ENCODE data around the gene FCSK. TPM values are rescaled to one million over a fixed set of nuclear protein-coding genes. Genes with fewer than 3 reads are reported as not detected.

FCSK gene
- polyA plus RNA-seq, 1 donor from 2014 or later, result 10.7 TPM

- Histone ChIP-seq H2AFZ (ENCODE audit: low read depth, low read length) (no peak overlapping the region), H3K9me2 (ENCODE audit: insufficient read depth, low read length) (no peaks in the 10 kb centered on the region), H4K20me1 (ENCODE audit: insufficient read depth) (no peaks in the 10 kb centered on the region), H3F3A (ENCODE audit: insufficient read depth, low read length, poor library complexity, severe bottlenecking) (no peaks in the 10 kb centered on the region), H3K36me3 (ENCODE audit: insufficient read depth, low read length) (no peaks in the 10 kb centered on the region), H3K4me2 (ENCODE audit: low read length) (no peak overlapping the region), H3K4me3 (ENCODE audit: low read length) (no peak overlapping the region), H3K27ac (ENCODE audit: low read length) (no peak overlapping the region), H3K9me3 (ENCODE audit: low read length) (no peaks in the 10 kb centered on the region), H3K9ac (ENCODE audit: low read length) (no peak overlapping the region), H3K79me2 (replicated peaks; ENCODE audit: insufficient read depth, low read length) (no peaks in the 10 kb centered on the region), H3K27me3 (ENCODE audit: insufficient read depth, low read depth, low read length) (no peaks in the 10 kb centered on the region)
- TF ChIP-seq EP300 (conservative IDR thresholded peaks at IDR 0.05; ENCODE audit: poor library complexity, severe bottlenecking) (no peak), TAF1 (IDR thresholded peaks at IDR 0.05; ENCODE audit: low read depth) (no peak), EZH2 (IDR thresholded peaks at IDR 0.05; ENCODE audit: borderline replicate concordance, insufficient read depth, low read length, poor library complexity, severe bottlenecking) (no peak), POLR2AphosphoS5 (IDR thresholded peaks at IDR 0.05) (no peak), RAD21 (conservative IDR thresholded peaks at IDR 0.05) (no peak), SMC3 (conservative IDR thresholded peaks at IDR 0.05; ENCODE audit: poor library complexity) (no peak), REST (IDR thresholded peaks at IDR 0.05; ENCODE audit: borderline replicate concordance) (no peak), MXI1 (conservative IDR thresholded peaks at IDR 0.05; ENCODE audit: poor library complexity, severe bottlenecking) (no peak)
Observed at GRCh38 chr16:70430667-70431536, 23.5 kb upstream of the FCSK start.

GRCh38 chr16:70432356-70432722 lies 22.1 kb upstream of the FCSK start:
- Histone ChIP-seq H3K9me2 (ENCODE audit: insufficient read depth, low read length) (no peaks in the 10 kb centered on the region), H3K27ac (ENCODE audit: low read length) (no peak overlapping the region), H3K9me3 (ENCODE audit: low read length) (no peaks in the 10 kb centered on the region), H3K36me3 (ENCODE audit: insufficient read depth, low read length) (no peaks in the 10 kb centered on the region), H3F3A (ENCODE audit: insufficient read depth, low read length, poor library complexity, severe bottlenecking) (no peaks in the 10 kb centered on the region), H3K4me2 (ENCODE audit: low read length) (no peak overlapping the region), H3K9ac (ENCODE audit: low read length) (no peak overlapping the region), H3K27me3 (ENCODE audit: insufficient read depth, low read depth, low read length) (no peaks in the 10 kb centered on the region), H4K20me1 (ENCODE audit: insufficient read depth) (no peaks in the 10 kb centered on the region), H3K79me2 (replicated peaks; ENCODE audit: insufficient read depth, low read length) (peaks cover 8% of the 10 kb centered on the region), H3K4me3 (ENCODE audit: low read length) (no peak overlapping the region), H2AFZ (ENCODE audit: low read depth, low read length) (no peak overlapping the region)
- TF ChIP-seq SMC3 (conservative IDR thresholded peaks at IDR 0.05; ENCODE audit: poor library complexity) (no peak), EP300 (conservative IDR thresholded peaks at IDR 0.05; ENCODE audit: poor library complexity, severe bottlenecking) (no peak), REST (IDR thresholded peaks at IDR 0.05; ENCODE audit: borderline replicate concordance) (no peak), EZH2 (IDR thresholded peaks at IDR 0.05; ENCODE audit: borderline replicate concordance, insufficient read depth, low read length, poor library complexity, severe bottlenecking) (no peak), CTCF (IDR thresholded peaks at IDR 0.05; ENCODE audit: poor library complexity, severe bottlenecking) (no peak), MXI1 (conservative IDR thresholded peaks at IDR 0.05; ENCODE audit: poor library complexity, severe bottlenecking) (no peak), TAF1 (IDR thresholded peaks at IDR 0.05; ENCODE audit: low read depth) (no peak), POLR2AphosphoS5 (IDR thresholded peaks at IDR 0.05) (no peak), RAD21 (conservative IDR thresholded peaks at IDR 0.05) (no peak)
